Prostate gland (tissue), 2 donors: ENCODE measurements around the gene C17orf50. TPM values are rescaled to one million over a fixed set of nuclear protein-coding genes. Genes with fewer than 3 reads are reported as not detected.
A peak's percentile ranks its signal among the peaks of the same experiment; 100 is the strongest.

Experiments used
- DNase-seq: peaks from one replicate; pipeline ENCODE4 v3.0.0-alpha.2; 2019; ENCODE audit warnings: low spot score
- H3K27ac ChIP-seq, 2 donors: fragments of 200-600 bp; sonication (generic); 2 replicates each; pipeline ENCODE4 v1.5.1; 2017 to 2019
- H3K27me3 ChIP-seq: fragments of 200-600 bp; sonication (generic); replicated peaks from 2 replicates; pipeline ENCODE4 v1.5.1; 2019; ENCODE audit not compliant: insufficient read depth
- H3K36me3 ChIP-seq, 2 donors: fragments of 200-600 bp; sonication (generic); 1 replicate in 1 of 2; 2 replicates in 1 of 2; pipeline versions ENCODE4 v1.5.1 to v1.8.1; 2017 to 2019
- H3K4me1 ChIP-seq: fragments of 200-600 bp; sonication (generic); replicated peaks from 2 replicates; pipeline ENCODE4 v1.5.1; 2019
- H3K4me3 ChIP-seq, 2 donors: fragments of 200-600 bp; sonication (generic); 2 replicates each; pipeline ENCODE4 v1.5.1; 2017 to 2019
- H3K9me3 ChIP-seq: fragments of 200-600 bp; sonication (generic); 2 replicates; pipeline ENCODE4 v1.5.1; 2017
- POLR2A ChIP-seq: fragments of 450-650 bp; IDR thresholded peaks from one replicate; pipeline ENCODE4 v1.6.1; 2016; ENCODE audit warnings: antibody characterized with exemption, mild to moderate bottlenecking
- POLR2AphosphoS5 ChIP-seq: sonication (generic); formaldehyde crosslinking; IDR thresholded peaks from one replicate; pipeline ENCODE4 v1.6.1; 2017; ENCODE audit warnings: antibody characterized with exemption
- WGBS: methylation state at CpG from one replicate; pipeline ENCODE4 v1.1.5; 2018; 5-methylcytosine and 5-hydroxymethylcytosine counted together
- intact Hi-C: fragments of 100-400 bp; cut with DNase I; formaldehyde crosslinking; loops from one replicate; pipeline ENCODE4 v1.14.2; 2022
- total RNA-seq, 2 donors: library from RNA; depleted of rRNA; stranded (reverse); fragments of >200 nt; gene quantifications; one replicate each; pipeline ENCODE4 v1.1.0, GENCODE V29; 2016
- TF ChIP-seq, protein P1 (sequence below), 4 experiments: fragments of 200-600 bp in 2 of 4; fragments of 450-650 bp in 2 of 4; sonication (generic) in 2 of 4; IDR thresholded peaks; 1 replicate in 3 of 4; 2 replicates in 1 of 4; pipeline ENCODE4 v1.5.1; 2016 to 2019; ENCODE audit warnings: antibody characterized with exemption in 4 of 4, mild to moderate bottlenecking in 2 of 4, moderate library complexity in 2 of 4

The C17orf50 gene
- total RNA-seq, 2 donors from 2014 or later: 15.8 TPM; not detected in 1

GRCh38 chr17:35804658-35805192, 44.0 kb downstream of the C17orf50 start:
- DNase-seq: peak; percentile 59
- Histone ChIP-seq H3K9me3 (no peaks in the 10 kb centered on the region), H3K4me3 (no peak overlapping the region), H3K27ac (no peak overlapping the region), H3K27me3 (no peaks in the 10 kb centered on the region), H3K4me1 (peaks cover 10% of the 10 kb centered on the region), H3K36me3 (no peaks in the 10 kb centered on the region)
- intact Hi-C loops: loop anchor here (2.0 kb wide), 1 partner anchor 40 kb away; no protein-coding TSS in a partner anchor
- TF ChIP-seq, protein P1, sequence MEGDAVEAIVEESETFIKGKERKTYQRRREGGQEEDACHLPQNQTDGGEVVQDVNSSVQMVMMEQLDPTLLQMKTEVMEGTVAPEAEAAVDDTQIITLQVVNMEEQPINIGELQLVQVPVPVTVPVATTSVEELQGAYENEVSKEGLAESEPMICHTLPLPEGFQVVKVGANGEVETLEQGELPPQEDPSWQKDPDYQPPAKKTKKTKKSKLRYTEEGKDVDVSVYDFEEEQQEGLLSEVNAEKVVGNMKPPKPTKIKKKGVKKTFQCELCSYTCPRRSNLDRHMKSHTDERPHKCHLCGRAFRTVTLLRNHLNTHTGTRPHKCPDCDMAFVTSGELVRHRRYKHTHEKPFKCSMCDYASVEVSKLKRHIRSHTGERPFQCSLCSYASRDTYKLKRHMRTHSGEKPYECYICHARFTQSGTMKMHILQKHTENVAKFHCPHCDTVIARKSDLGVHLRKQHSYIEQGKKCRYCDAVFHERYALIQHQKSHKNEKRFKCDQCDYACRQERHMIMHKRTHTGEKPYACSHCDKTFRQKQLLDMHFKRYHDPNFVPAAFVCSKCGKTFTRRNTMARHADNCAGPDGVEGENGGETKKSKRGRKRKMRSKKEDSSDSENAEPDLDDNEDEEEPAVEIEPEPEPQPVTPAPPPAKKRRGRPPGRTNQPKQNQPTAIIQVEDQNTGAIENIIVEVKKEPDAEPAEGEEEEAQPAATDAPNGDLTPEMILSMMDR (IDR thresholded peaks at IDR 0.05): peak; percentile 56 to 96 (median 90)
- TF ChIP-seq POLR2AphosphoS5: peak; percentile 78
- TF ChIP-seq POLR2A: no peak
- WGBS: 61% methylated on average over 1 of the region's 1 CpG

DNA sequence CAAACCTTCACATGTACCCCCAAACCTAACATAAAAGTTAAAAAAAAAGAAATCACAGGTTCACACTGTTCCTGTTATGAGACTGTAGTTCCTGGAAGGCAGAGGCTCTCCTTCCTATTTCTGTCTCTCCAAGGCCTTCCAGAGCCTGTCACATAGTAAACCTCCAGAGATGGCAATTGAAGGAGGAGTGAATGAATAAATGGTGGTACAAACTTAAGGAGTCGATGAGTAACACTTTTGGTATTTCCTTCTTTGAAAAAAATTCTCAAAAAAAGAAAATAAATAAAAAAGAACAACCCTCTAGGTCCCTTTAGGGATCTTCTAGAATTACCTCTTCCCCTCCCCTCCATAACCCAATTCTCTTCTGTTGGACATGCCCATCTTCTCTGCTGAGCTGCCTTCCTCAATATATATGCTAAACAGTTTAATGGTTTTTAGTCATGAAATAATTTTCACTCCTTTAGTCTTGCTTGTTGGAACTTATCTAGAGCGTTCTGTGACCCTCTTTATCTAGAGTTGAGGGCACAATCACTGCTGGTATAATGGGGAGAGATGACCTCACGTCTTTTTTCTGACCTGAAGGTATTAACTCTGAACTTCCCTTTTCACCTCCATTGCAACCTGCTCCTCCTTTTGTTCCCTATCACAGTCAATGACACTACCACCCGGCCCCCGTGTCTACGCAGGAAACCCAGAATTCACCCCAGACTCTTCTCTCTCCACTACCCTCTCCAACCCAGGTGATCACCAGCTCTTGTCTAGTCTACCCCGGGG, 46.9 kb downstream of the C17orf50 start:
- WGBS: 77% methylated on average over 7 of the region's 7 CpGs
- Histone ChIP-seq H3K9me3 (no peaks in the 10 kb centered on the region), H3K27ac (no peak overlapping the region), H3K4me1 (peaks cover 4% of the 10 kb centered on the region), H3K4me3 (no peak overlapping the region), H3K27me3 (no peaks in the 10 kb centered on the region), H3K36me3 (no peaks in the 10 kb centered on the region)
- TF ChIP-seq, protein P1 (IDR thresholded peaks at IDR 0.05): no peak
- TF ChIP-seq POLR2A (no peak), POLR2AphosphoS5 (no peak)
- no peak for DNase-seq
- intact Hi-C loops: no loop called here

DNA sequence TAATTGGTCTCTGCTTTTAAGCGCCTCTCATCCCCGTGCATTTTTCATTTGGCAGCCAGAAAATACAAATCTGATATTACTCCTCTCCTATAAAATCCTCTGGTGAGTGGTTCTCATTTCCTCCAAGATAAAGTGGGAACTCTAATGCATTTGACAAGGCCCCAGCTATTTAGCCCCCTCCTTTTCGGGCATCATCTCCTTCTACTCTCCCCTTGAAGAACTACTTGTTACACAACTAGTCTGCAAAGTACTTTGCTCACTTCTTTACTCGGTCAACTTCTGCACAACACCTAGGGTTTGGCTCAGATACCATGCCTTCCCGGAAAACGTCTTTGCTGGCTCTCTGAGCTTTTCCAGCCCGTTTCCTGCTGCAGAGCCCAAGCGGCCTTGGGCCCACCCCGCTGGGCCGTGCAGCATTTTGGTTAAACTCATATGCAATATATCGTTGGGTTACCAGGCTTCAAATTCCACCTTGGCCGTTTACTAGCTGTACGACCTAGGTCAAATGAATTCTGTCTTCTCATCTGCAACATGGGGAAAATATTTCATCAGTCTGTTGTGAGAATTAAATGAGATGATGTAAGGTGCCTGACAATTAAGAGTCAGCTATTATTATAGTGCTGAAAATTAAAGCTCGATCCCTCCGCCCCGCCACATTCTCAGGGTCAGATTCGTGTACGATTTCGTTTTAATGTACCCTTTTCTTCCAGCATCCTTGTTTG, 47.7 kb downstream of the C17orf50 start:
- peak overlapping the region; percentile 93 to 95 for H3K27ac ChIP-seq
- no peaks in the 10 kb centered on the region for H3K27me3 ChIP-seq
- H3K9me3 ChIP-seq: no peaks in the 10 kb centered on the region
- no peaks in the 10 kb centered on the region for H3K36me3 ChIP-seq
- WGBS: 38% methylated on average over 19 of the region's 19 CpGs
- no peak for DNase-seq
- no peak for TF ChIP-seq POLR2AphosphoS5
- TF ChIP-seq, protein P1 (IDR thresholded peaks at IDR 0.05): no peak
- TF ChIP-seq POLR2A: no peak
- intact Hi-C loops: no loop called here
- H3K4me1 ChIP-seq: peaks cover 4% of the 10 kb centered on the region
- peak overlapping the region; percentile 76 to 90 for H3K4me3 ChIP-seq

DNA sequence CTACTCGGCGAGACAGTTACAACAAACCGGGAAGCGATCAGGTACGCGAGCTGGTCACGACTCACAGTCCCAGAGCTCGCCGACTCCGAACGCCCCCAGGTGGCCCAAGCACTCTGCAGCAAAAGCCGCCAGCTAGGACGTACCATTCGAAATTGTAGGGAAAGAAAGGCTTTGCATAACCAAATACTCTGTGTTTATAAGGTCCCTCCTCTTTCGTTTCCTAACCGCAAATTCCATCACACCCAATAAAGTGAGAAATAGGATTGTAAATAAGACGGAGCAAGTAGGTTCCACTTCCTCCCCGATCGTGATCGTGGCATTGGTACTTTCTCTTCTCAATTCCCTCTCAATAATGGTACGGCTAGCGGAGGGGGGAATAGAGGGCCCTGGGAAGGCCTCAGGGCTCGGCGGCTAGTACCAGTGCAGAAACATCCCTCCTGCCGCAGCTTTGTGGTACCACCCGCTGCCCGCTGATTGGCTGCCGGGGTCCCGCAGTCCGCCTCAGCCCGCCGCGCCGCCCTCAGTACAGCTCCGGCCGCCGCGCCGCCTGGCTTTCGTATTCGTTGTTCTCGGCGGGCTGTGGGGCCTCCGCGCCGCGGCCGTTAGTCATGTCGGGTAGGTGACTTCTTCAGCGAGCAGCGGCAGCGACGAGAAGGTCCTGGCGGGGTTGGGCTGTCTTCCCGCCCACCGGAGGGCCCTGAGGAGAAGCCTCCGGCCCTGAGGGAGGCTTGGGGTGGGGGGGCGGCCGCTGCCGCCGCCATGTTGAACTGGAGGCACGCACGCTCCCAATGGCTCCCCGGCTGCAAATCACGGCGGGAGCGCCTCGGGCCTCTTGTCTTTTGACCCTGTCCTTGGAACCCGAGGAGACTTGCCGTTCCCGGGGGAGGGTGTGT, 48.5 kb downstream of the C17orf50 start, which contains the start of gene TAF15:
Gene TAF15 (plus strand): TSS at position 523 of the 893 bp plus-strand sequence. CDS start 86 bp downstream, at position 609.
- intact Hi-C loops: no loop called here
- DNase-seq: peak; percentile 97
- under 1% methylated on average over 67 of the region's 71 CpGs for WGBS
- H3K4me1 ChIP-seq: peaks cover 4% of the 10 kb centered on the region
- TF ChIP-seq POLR2AphosphoS5: peak; percentile 96
- peak; percentile 99 for TF ChIP-seq POLR2A
- TF ChIP-seq, protein P1 (IDR thresholded peaks at IDR 0.05): peak in 3 of 4 experiments; percentile 68 to 83 (median 78)
- no peaks in the 10 kb centered on the region for H3K27me3 ChIP-seq
- H3K9me3 ChIP-seq: no peaks in the 10 kb centered on the region
- no peaks in the 10 kb centered on the region for H3K36me3 ChIP-seq
- peak within 1 kb of the TSS; percentile 93 to 95 for H3K27ac ChIP-seq
- H3K4me3 ChIP-seq: peak within 1 kb of the TSS; percentile 76 to 90
